SK-N-MC (cell line): ENCODE results near the gene SDHAF4.

ENCODE experiments used
- DNase-seq: peaks from one replicate; pipeline ENCODE4 v3.0.0-alpha.2; 2011; ENCODE audit warnings: low read depth, low spot score
- H3K27ac ChIP-seq: fragments of 200-600 bp; sonication (generic); 2 replicates; pipeline ENCODE4 v1.5.1; 2016; ENCODE audit warnings: mixed run types
- H3K36me3 ChIP-seq: fragments of 200-600 bp; sonication (generic); 2 replicates; pipeline ENCODE4 v1.6.1; 2017; ENCODE audit warnings: antibody characterized with exemption, low read length, mixed read lengths; ENCODE audit not compliant: insufficient read depth
- H3K4me3 ChIP-seq: fragments of 200-600 bp; sonication (generic); 2 replicates; pipeline ENCODE4 v1.5.1; 2016
- H3K9ac ChIP-seq: fragments of 200-600 bp; sonication (generic); 2 replicates; pipeline ENCODE4 v1.8.0; 2017; ENCODE audit warnings: mixed run types, mixed read lengths; ENCODE audit not compliant: insufficient read length
- H3K9me3 ChIP-seq: fragments of 200-600 bp; sonication (generic); 2 replicates; pipeline ENCODE4 v1.6.1; 2017; ENCODE audit warnings: low read depth, mild to moderate bottlenecking, antibody characterized with exemption, low read length, moderate library complexity, mixed read lengths
- EZH2 ChIP-seq: fragments of 200-600 bp; sonication (generic); IDR thresholded peaks from one replicate; pipeline ENCODE4 v1.6.1; 2017; ENCODE audit warnings: antibody characterized with exemption
- FOXP2 ChIP-seq: optimal IDR thresholded peaks from 2 replicates; pipeline ENCODE3; 2011; ENCODE audit warnings: mild to moderate bottlenecking, moderate library complexity; ENCODE audit not compliant: insufficient read depth; ENCODE audit errors: extremely low read length, control extremely low read depth
- POLR2AphosphoS5 ChIP-seq: IDR thresholded peaks from 2 replicates; pipeline ENCODE4 v1.6.1; 2012; ENCODE audit warnings: mild to moderate bottlenecking, low read depth, low read length, borderline replicate concordance

SDHAF4 gene

GRCh38 chr6:70566751-70567382 lies at the start of gene SDHAF4:
Gene SDHAF4, plus strand, starts transcription at chr6:70566930. Its CDS starts 11 bp downstream, at chr6:70566941.
- H3K9me3 ChIP-seq = no peaks in the 10 kb centered on the region
- DNase-seq = peak; percentile 26
- peak within 1 kb of the TSS; percentile 62 for H3K27ac ChIP-seq
- peak within 1 kb of the TSS; percentile 89 for H3K4me3 ChIP-seq
- H3K9ac ChIP-seq = peak within 1 kb of the TSS; percentile 94
- H3K36me3 ChIP-seq = peaks cover 21% of the 10 kb centered on the region
- TF ChIP-seq FOXP2 = no peak
- TF ChIP-seq POLR2AphosphoS5 = peak; percentile 99
- no peak for TF ChIP-seq EZH2

- Histone ChIP-seq H3K9me3 (no peaks in the 10 kb centered on the region), H3K27ac (no peak overlapping the region), H3K36me3 (no peaks in the 10 kb centered on the region), H3K4me3 (no peak overlapping the region), H3K9ac (no peak overlapping the region)
- TF ChIP-seq FOXP2 (no peak), POLR2AphosphoS5 (no peak), EZH2 (no peak)
- no peak for DNase-seq
These were observed 48.0 kb upstream of the SDHAF4 start for GRCh38 chr6:70518723-70519122.

GRCh38 chr6:70520575-70520974 lies 46.2 kb upstream of the SDHAF4 start:
- Histone ChIP-seq H3K9ac (no peak overlapping the region), H3K9me3 (no peaks in the 10 kb centered on the region), H3K36me3 (no peaks in the 10 kb centered on the region), H3K4me3 (no peak overlapping the region), H3K27ac (no peak overlapping the region)
- DNase-seq = no peak
- TF ChIP-seq FOXP2 = no peak
- no peak for TF ChIP-seq EZH2
- TF ChIP-seq POLR2AphosphoS5 = no peak

- H3K36me3 ChIP-seq = no peaks in the 10 kb centered on the region
- no peak overlapping the region for H3K9ac ChIP-seq
- no peak overlapping the region for H3K4me3 ChIP-seq
- no peaks in the 10 kb centered on the region for H3K9me3 ChIP-seq
- no peak for TF ChIP-seq FOXP2
- H3K27ac ChIP-seq = no peak overlapping the region
- DNase-seq = no peak
These were observed 41.9 kb upstream of the SDHAF4 start for GRCh38 chr6:70524721-70525286.

GRCh38 chr6:70527071-70527737 lies 39.5 kb upstream of the SDHAF4 start:
- TF ChIP-seq POLR2AphosphoS5 = no peak
- TF ChIP-seq FOXP2 = no peak
- no peak overlapping the region for H3K9ac ChIP-seq
- H3K27ac ChIP-seq = no peak overlapping the region
- DNase-seq = no peak
- H3K4me3 ChIP-seq = no peak overlapping the region
- no peaks in the 10 kb centered on the region for H3K9me3 ChIP-seq
- no peaks in the 10 kb centered on the region for H3K36me3 ChIP-seq

- no peak for DNase-seq
- no peaks in the 10 kb centered on the region for H3K36me3 ChIP-seq
These were observed 36.7 kb upstream of the SDHAF4 start for GRCh38 chr6:70530023-70530422.

GRCh38 chr6:70531133-70531532 lies 35.6 kb upstream of the SDHAF4 start:
- Histone ChIP-seq H3K27ac (no peak overlapping the region), H3K4me3 (no peak overlapping the region), H3K9me3 (no peaks in the 10 kb centered on the region), H3K36me3 (no peaks in the 10 kb centered on the region), H3K9ac (no peak overlapping the region)
- no peak for DNase-seq
- TF ChIP-seq FOXP2 = no peak
- TF ChIP-seq EZH2 = no peak
- no peak for TF ChIP-seq POLR2AphosphoS5

More at GRCh38 chr6:70530023-70530422, 36.7 kb upstream of the SDHAF4 start:
- TF ChIP-seq EZH2 = no peak
- no peak for TF ChIP-seq FOXP2
- TF ChIP-seq POLR2AphosphoS5 = no peak
- Histone ChIP-seq H3K4me3 (no peak overlapping the region), H3K27ac (no peak overlapping the region), H3K9me3 (no peaks in the 10 kb centered on the region), H3K9ac (no peak overlapping the region)

- DNase-seq = no peak
- Histone ChIP-seq H3K9ac (no peak overlapping the region), H3K27ac (no peak overlapping the region), H3K36me3 (peaks cover 6% of the 10 kb centered on the region), H3K4me3 (no peak overlapping the region), H3K9me3 (no peaks in the 10 kb centered on the region)
- TF ChIP-seq EZH2 = no peak
- TF ChIP-seq POLR2AphosphoS5 = no peak
- no peak for TF ChIP-seq FOXP2
These were observed 29.5 kb upstream of the SDHAF4 start for GRCh38 chr6:70537266-70537665.

- Histone ChIP-seq H3K9me3 (no peaks in the 10 kb centered on the region), H3K9ac (no peak overlapping the region), H3K36me3 (peaks cover 6% of the 10 kb centered on the region), H3K4me3 (no peak overlapping the region), H3K27ac (no peak overlapping the region)
- no peak for TF ChIP-seq POLR2AphosphoS5
- TF ChIP-seq EZH2 = no peak
- TF ChIP-seq FOXP2 = no peak
- no peak for DNase-seq
These were observed 28.4 kb upstream of the SDHAF4 start for GRCh38 chr6:70538376-70538775.
